ENCODE results near the gene BEX4.

The BEX4 gene

GRCh38 chrX:103240155-103240554 is 25.2 kb downstream of the BEX4 start:
- H3K4me3 ChIP-seq (ENCODE audit: low read depth, low read length): no peak overlapping the region
- peaks cover 10% of the 10 kb centered on the region for H3K27me3 ChIP-seq (ENCODE audit: control insufficient read depth, insufficient read depth, low read length)
- no peaks in the 10 kb centered on the region for H3K4me1 ChIP-seq (ENCODE audit: control insufficient read depth, insufficient read depth, low read length)
- no peak overlapping the region for H3K27ac ChIP-seq (ENCODE audit: low read depth, low read length)
- no peaks in the 10 kb centered on the region for H3K9me3 ChIP-seq (ENCODE audit: control insufficient read depth, insufficient read depth, low read length)
- no peak overlapping the region for H3K9ac ChIP-seq (ENCODE audit: low read depth, low read length)
- H3K36me3 ChIP-seq (ENCODE audit: control insufficient read depth, insufficient read depth, low read length): no peaks in the 10 kb centered on the region

- Histone ChIP-seq H3K27ac (ENCODE audit: low read depth, low read length) (no peak overlapping the region), H3K4me1 (ENCODE audit: control insufficient read depth, insufficient read depth, low read length) (peaks cover 6% of the 10 kb centered on the region), H3K9ac (ENCODE audit: low read depth, low read length) (no peak overlapping the region), H3K4me3 (ENCODE audit: low read depth, low read length) (no peak overlapping the region), H3K9me3 (ENCODE audit: control insufficient read depth, insufficient read depth, low read length) (no peaks in the 10 kb centered on the region), H3K36me3 (ENCODE audit: control insufficient read depth, insufficient read depth, low read length) (peaks cover 16% of the 10 kb centered on the region), H3K27me3 (ENCODE audit: control insufficient read depth, insufficient read depth, low read length) (no peaks in the 10 kb centered on the region)
Measured at GRCh38 chrX:103248553-103248952, 33.6 kb downstream of the BEX4 start.

DNA sequence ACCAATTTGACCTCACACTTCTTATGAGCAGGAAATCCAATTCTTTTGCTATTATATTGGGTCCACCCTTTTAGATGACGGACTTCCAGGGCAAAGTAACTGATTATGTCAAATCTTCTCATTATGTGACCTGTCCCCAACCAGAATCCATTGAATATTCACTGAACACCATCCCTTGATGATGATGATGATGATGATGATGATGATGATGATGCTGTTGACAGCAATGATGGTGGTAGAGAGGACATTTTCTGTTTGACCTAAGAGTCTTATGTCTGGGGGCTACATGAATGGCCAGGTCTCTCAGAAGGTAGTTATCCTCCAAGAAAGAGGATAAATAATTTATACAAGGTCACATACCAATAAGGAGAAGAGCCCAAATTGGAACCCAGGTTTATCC is 34.9 kb downstream of the BEX4 start:
- H3K27me3 ChIP-seq (ENCODE audit: control insufficient read depth, insufficient read depth, low read length): no peaks in the 10 kb centered on the region
- no peaks in the 10 kb centered on the region for H3K9me3 ChIP-seq (ENCODE audit: control insufficient read depth, insufficient read depth, low read length)
- no peak overlapping the region for H3K27ac ChIP-seq (ENCODE audit: low read depth, low read length)
- no peak overlapping the region for H3K9ac ChIP-seq (ENCODE audit: low read depth, low read length)
- peaks cover 8% of the 10 kb centered on the region for H3K4me1 ChIP-seq (ENCODE audit: control insufficient read depth, insufficient read depth, low read length)
- no peak overlapping the region for H3K4me3 ChIP-seq (ENCODE audit: low read depth, low read length)
- H3K36me3 ChIP-seq (ENCODE audit: control insufficient read depth, insufficient read depth, low read length): peaks cover 18% of the 10 kb centered on the region

DNA sequence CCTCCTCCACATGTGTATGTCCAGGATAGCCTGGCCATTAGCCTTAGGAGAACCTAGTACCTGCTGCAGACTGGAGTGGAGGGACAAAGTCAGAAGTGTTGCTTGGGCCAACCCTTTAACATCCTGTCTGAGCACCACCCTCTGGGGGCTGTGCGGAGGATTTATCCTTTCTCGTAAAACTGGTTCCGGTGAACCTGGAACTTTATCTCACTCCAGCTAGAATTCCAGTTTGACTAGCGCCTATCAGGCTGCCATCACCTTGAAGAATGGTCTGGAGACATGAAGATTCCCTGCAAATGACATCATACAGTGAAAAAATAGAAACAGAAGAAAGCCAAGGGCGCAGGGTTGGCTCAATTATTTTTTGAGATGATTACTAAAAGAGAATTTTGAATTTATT is 36.1 kb downstream of the BEX4 start:
- H3K27ac ChIP-seq (ENCODE audit: low read depth, low read length): no peak overlapping the region
- H3K27me3 ChIP-seq (ENCODE audit: control insufficient read depth, insufficient read depth, low read length): no peaks in the 10 kb centered on the region
- H3K9me3 ChIP-seq (ENCODE audit: control insufficient read depth, insufficient read depth, low read length): no peaks in the 10 kb centered on the region
- peaks cover 18% of the 10 kb centered on the region for H3K36me3 ChIP-seq (ENCODE audit: control insufficient read depth, insufficient read depth, low read length)
- no peak overlapping the region for H3K9ac ChIP-seq (ENCODE audit: low read depth, low read length)
- H3K4me1 ChIP-seq (ENCODE audit: control insufficient read depth, insufficient read depth, low read length): peaks cover 14% of the 10 kb centered on the region
- no peak overlapping the region for H3K4me3 ChIP-seq (ENCODE audit: low read depth, low read length)

GRCh38 chrX:103253608-103254007 is 38.7 kb downstream of the BEX4 start:
- 0 out of 2 replicates have a peak, but pooled peaks cover 4% of the 10 kb centered on the region for H3K27me3 ChIP-seq (ENCODE audit: control insufficient read depth, insufficient read depth, low read length)
- H3K4me1 ChIP-seq (ENCODE audit: control insufficient read depth, insufficient read depth, low read length): peaks cover 14% of the 10 kb centered on the region
- peak overlapping the region; percentile 97 for H3K27ac ChIP-seq (ENCODE audit: low read depth, low read length)
- peak overlapping the region; percentile 93 for H3K4me3 ChIP-seq (ENCODE audit: low read depth, low read length)
- peak overlapping the region; percentile 94 for H3K9ac ChIP-seq (ENCODE audit: low read depth, low read length)
- H3K36me3 ChIP-seq (ENCODE audit: control insufficient read depth, insufficient read depth, low read length): peaks cover 18% of the 10 kb centered on the region
- no peaks in the 10 kb centered on the region for H3K9me3 ChIP-seq (ENCODE audit: control insufficient read depth, insufficient read depth, low read length)

- 0 out of 2 replicates have a peak, but pooled peaks cover 7% of the 10 kb centered on the region for H3K27me3 ChIP-seq (ENCODE audit: control insufficient read depth, insufficient read depth, low read length)
- peak overlapping the region; percentile 94 for H3K9ac ChIP-seq (ENCODE audit: low read depth, low read length)
- H3K27ac ChIP-seq (ENCODE audit: low read depth, low read length): peak overlapping the region; percentile 97
- H3K4me3 ChIP-seq (ENCODE audit: low read depth, low read length): peak overlapping the region; percentile 93
- peaks cover 18% of the 10 kb centered on the region for H3K36me3 ChIP-seq (ENCODE audit: control insufficient read depth, insufficient read depth, low read length)
- H3K4me1 ChIP-seq (ENCODE audit: control insufficient read depth, insufficient read depth, low read length): peaks cover 14% of the 10 kb centered on the region
- H3K9me3 ChIP-seq (ENCODE audit: control insufficient read depth, insufficient read depth, low read length): no peaks in the 10 kb centered on the region
Measured at GRCh38 chrX:103254171-103254824, 39.4 kb downstream of the BEX4 start.

DNA sequence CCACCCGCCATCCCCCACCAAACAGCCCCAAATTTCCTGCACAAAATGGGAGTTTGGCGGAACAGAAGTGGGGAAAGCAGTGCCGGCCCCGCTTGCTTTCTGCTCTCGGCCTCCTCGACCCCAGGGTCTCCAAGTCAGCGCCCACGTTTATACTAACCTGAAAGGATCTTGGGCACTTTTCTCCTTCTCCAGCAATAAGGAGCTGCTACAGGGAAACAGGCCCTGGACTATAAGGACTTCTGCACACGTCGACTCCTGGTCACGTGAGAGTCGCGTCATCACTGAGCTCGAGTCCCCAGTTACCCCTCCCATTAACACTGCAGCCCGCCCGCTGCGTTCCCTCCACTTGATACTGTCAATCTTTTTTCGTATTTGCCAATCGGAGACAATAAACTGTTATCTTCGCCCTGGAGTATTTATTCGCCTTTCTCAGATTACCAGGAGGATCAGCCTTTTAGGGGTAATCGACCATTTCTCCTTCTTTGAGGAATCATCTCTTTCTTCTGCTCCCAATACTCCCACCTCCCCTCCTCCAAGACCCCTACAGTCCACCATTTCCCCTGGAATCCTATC is 40.1 kb downstream of the BEX4 start, which contains the start of gene TCEAL8:
Gene TCEAL8, minus strand, starts transcription at position 235 of the 573 bp plus-strand sequence. CDS start 1,176 bp downstream, outside the sequence.
- H3K4me3 ChIP-seq (ENCODE audit: low read depth, low read length): peak within 1 kb of the TSS; percentile 93
- H3K27ac ChIP-seq (ENCODE audit: low read depth, low read length): peak within 1 kb of the TSS; percentile 97
- peaks cover 18% of the 10 kb centered on the region for H3K36me3 ChIP-seq (ENCODE audit: control insufficient read depth, insufficient read depth, low read length)
- H3K27me3 ChIP-seq (ENCODE audit: control insufficient read depth, insufficient read depth, low read length): 0 out of 2 replicates have a peak, but pooled peaks cover 7% of the 10 kb centered on the region
- H3K4me1 ChIP-seq (ENCODE audit: control insufficient read depth, insufficient read depth, low read length): peaks cover 14% of the 10 kb centered on the region
- H3K9ac ChIP-seq (ENCODE audit: low read depth, low read length): peak within 1 kb of the TSS; percentile 94
- H3K9me3 ChIP-seq (ENCODE audit: control insufficient read depth, insufficient read depth, low read length): no peaks in the 10 kb centered on the region

DNA sequence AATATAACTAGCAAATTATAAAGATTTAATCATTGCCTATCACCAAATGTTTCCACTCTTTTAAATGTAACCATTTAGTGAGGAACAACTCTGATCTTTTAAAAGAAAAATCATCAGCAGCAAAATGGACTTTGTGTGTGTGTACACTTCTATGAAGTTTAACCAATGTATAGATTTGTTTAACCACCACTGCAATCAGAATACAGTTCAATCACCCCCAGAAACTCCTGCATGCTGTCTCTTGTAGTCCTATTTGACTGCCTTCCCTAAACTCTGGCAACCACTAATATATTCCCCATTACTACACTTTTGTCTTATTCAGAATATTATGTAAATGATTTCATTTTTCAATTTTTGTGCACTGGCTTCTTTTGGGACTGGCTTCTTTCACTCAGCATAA is 41.7 kb downstream of the BEX4 start:
- no peaks in the 10 kb centered on the region for H3K9me3 ChIP-seq (ENCODE audit: control insufficient read depth, insufficient read depth, low read length)
- H3K27me3 ChIP-seq (ENCODE audit: control insufficient read depth, insufficient read depth, low read length): peaks cover 11% of the 10 kb centered on the region; the same call in 1 of the 2 replicates
- H3K27ac ChIP-seq (ENCODE audit: low read depth, low read length): no peak overlapping the region

GRCh38 chrX:103258275-103258674 is 43.4 kb downstream of the BEX4 start:
- Histone ChIP-seq H3K9me3 (ENCODE audit: control insufficient read depth, insufficient read depth, low read length) (no peaks in the 10 kb centered on the region), H3K9ac (ENCODE audit: low read depth, low read length) (no peak overlapping the region), H3K27me3 (ENCODE audit: control insufficient read depth, insufficient read depth, low read length) (peaks cover 11% of the 10 kb centered on the region; the same call in 1 of the 2 replicates), H3K27ac (ENCODE audit: low read depth, low read length) (no peak overlapping the region), H3K4me3 (ENCODE audit: low read depth, low read length) (no peak overlapping the region), H3K4me1 (ENCODE audit: control insufficient read depth, insufficient read depth, low read length) (peaks cover 11% of the 10 kb centered on the region), H3K36me3 (ENCODE audit: control insufficient read depth, insufficient read depth, low read length) (peaks cover 6% of the 10 kb centered on the region)

More for the DNA sequence above, 41.7 kb downstream of the BEX4 start:
- H3K4me3 ChIP-seq (ENCODE audit: low read depth, low read length): no peak overlapping the region
- peaks cover 14% of the 10 kb centered on the region for H3K4me1 ChIP-seq (ENCODE audit: control insufficient read depth, insufficient read depth, low read length)
- H3K36me3 ChIP-seq (ENCODE audit: control insufficient read depth, insufficient read depth, low read length): peaks cover 18% of the 10 kb centered on the region
- H3K9ac ChIP-seq (ENCODE audit: low read depth, low read length): no peak overlapping the region
